ENCODE measurements around the gene KIR3DL3. TPM values are rescaled to one million over a fixed set of nuclear protein-coding genes. Genes with fewer than 3 reads are reported as not detected.
A peak's percentile ranks its signal among the peaks of the same experiment; 100 is the strongest.
"Not testable (repeated sequence)": the region's sequence is repeated elsewhere in the genome, so short reads cannot be mapped to it uniquely, and the experiment has no call there.

KIR3DL3 gene
- total RNA-seq = not detected

GRCh38 chr19:54724142-54724541, at the start of gene KIR3DL3:
KIR3DL3 (plus strand) TSS chr19:54724442; CDS start chr19:54724497, 55 bp downstream.
- no peak for DNase-seq
- no peaks in the 10 kb centered on the region for H3K36me3 ChIP-seq
- H3K9me3 ChIP-seq = no peaks in the 10 kb centered on the region
- no peaks in the 10 kb centered on the region for H3K4me1 ChIP-seq
- intact Hi-C loops (cut with DNase I) = no loop called here
- no peak within 1 kb of the TSS for H3K4me3 ChIP-seq (replicated peaks in 1 of 3)
- H3K27me3 ChIP-seq = no peaks in the 10 kb centered on the region
- 87 to 93% methylated on average over 9 of the region's 9 CpGs for WGBS, 2 donors
- H3K27ac ChIP-seq = no peak within 1 kb of the TSS
- TF ChIP-seq POLR2A (IDR thresholded peaks at IDR 0.05) (no peak), CTCF (IDR thresholded peaks at IDR 0.05) (no peak)

- H3K9me3 ChIP-seq; H3K4me1 ChIP-seq; H3K4me3 ChIP-seq (replicated peaks in 1 of 3); H3K36me3 ChIP-seq; H3K27me3 ChIP-seq; H3K27ac ChIP-seq; DNase-seq; intact Hi-C loops (cut with DNase I): not testable (repeated sequence)
- peak; percentile 34 to 89 (median 56) for TF ChIP-seq CTCF (IDR thresholded peaks at IDR 0.05)
- 26% methylated on average over 10 of the region's 10 CpGs for WGBS, 2 donors
Measured at GRCh38 chr19:54676210-54676834, 47.9 kb upstream of the KIR3DL3 start.

- intact Hi-C loops (cut with DNase I) = no loop called here
- Histone ChIP-seq H3K4me3 (replicated peaks in 1 of 3) (no peak overlapping the region), H3K27me3 (no peaks in the 10 kb centered on the region), H3K9me3 (no peaks in the 10 kb centered on the region), H3K36me3 (no peaks in the 10 kb centered on the region), H3K27ac (no peak overlapping the region), H3K4me1 (no peaks in the 10 kb centered on the region)
- no peak for DNase-seq
- TF ChIP-seq CTCF (IDR thresholded peaks at IDR 0.05) = no peak
- TF ChIP-seq POLR2A (IDR thresholded peaks at IDR 0.05) = no peak
- 55 to 62% methylated on average over 4 of the region's 4 CpGs for WGBS, 2 donors
Measured at GRCh38 chr19:54677217-54677616, 47.0 kb upstream of the KIR3DL3 start.

GRCh38 chr19:54681596-54681995, 42.6 kb upstream of the KIR3DL3 start:
- H3K4me3 ChIP-seq (replicated peaks in 1 of 3); H3K36me3 ChIP-seq; DNase-seq; intact Hi-C loops (cut with DNase I); H3K27me3 ChIP-seq; H3K27ac ChIP-seq; H3K9me3 ChIP-seq; H3K4me1 ChIP-seq: not testable (repeated sequence)
- WGBS, 2 donors = 77 to 83% methylated on average over 12 of the region's 12 CpGs

GRCh38 chr19:54682306-54682856, 41.9 kb upstream of the KIR3DL3 start:
- DNase-seq = no peak
- Histone ChIP-seq H3K36me3 (no peaks in the 10 kb centered on the region), H3K27ac (no peak overlapping the region), H3K4me1 (no peaks in the 10 kb centered on the region), H3K4me3 (replicated peaks in 1 of 3) (no peak overlapping the region), H3K27me3 (no peaks in the 10 kb centered on the region), H3K9me3 (no peaks in the 10 kb centered on the region)
- intact Hi-C loops (cut with DNase I) = no loop called here
- WGBS, 2 donors = 60 to 62% methylated on average over 7 of the region's 7 CpGs
- TF ChIP-seq POLR2A (IDR thresholded peaks at IDR 0.05) (no peak), CTCF (IDR thresholded peaks at IDR 0.05) (no peak)
